BJ (cell line): ENCODE data around the gene ZNF268. TPM values are rescaled to one million over a fixed set of nuclear protein-coding genes. Genes with fewer than 3 reads are reported as not detected.
"Not testable (repeated sequence)": the region's sequence is repeated elsewhere in the genome, so short reads cannot be mapped to it uniquely, and the experiment has no call there.

Experiments used
- CTCF ChIA-PET: fragments of 350-600 bp; formaldehyde crosslinking; extraction: SDS; loops from one replicate; lab custom pipeline; 2021; ENCODE audit warnings: antibody characterized with exemption, inconsistent platforms; lab: Yijun Ruan, JAX
- POLR2A ChIA-PET: fragments of 300-600 bp; sonication (Branson Sonifier 250); formaldehyde crosslinking; extraction: SDS; loops from one replicate; lab custom pipeline; 2021; ENCODE audit warnings: antibody characterized with exemption; lab: Charles Lee
- DNase-seq: peaks from one replicate; pipeline ENCODE4 v3.0.0-alpha.2; 2011; ENCODE audit warnings: low read depth
- H3K27me3 ChIP-seq: 2 replicates; pipeline ENCODE4 v1.6.0; 2011; ENCODE audit warnings: low read length; ENCODE audit not compliant: control insufficient read depth, insufficient read depth
- H3K36me3 ChIP-seq: 2 replicates; pipeline ENCODE4 v1.5.1; 2011; ENCODE audit warnings: low read length; ENCODE audit not compliant: control insufficient read depth, insufficient read depth
- H3K4me3 ChIP-seq: 2 replicates; pipeline ENCODE4 v1.5.1; 2011; ENCODE audit warnings: low read depth, mild to moderate bottlenecking, control low read depth, low read length
- polyA plus RNA-seq: library from polyadenylated mRNA; depleted of rRNA; stranded (reverse); fragments of >200 nt; gene quantifications from 2 replicates; pipeline ENCODE4 v1.2.3, GENCODE V29; 2011; rRNA removed
- small RNA-seq: library from RNA; depleted of rRNA; stranded (forward); fragments of <200 nt; gene quantifications from one replicate; pipeline ENCODE3, GENCODE V24; 2012; ENCODE audit warnings: low replicate concordance, low read depth; ENCODE audit not compliant: insufficient read length
- TF ChIP-seq, protein P1 (sequence below): IDR thresholded peaks from 2 replicates; pipeline ENCODE4 v1.5.1; 2011; ENCODE audit warnings: low read depth, mild to moderate bottlenecking, control low read depth, inconsistent platforms, low read length, moderate library complexity; ENCODE audit not compliant: insufficient read depth

ZNF268 gene
- polyA plus RNA-seq, 1 experiment = 9.9 TPM

DNA sequence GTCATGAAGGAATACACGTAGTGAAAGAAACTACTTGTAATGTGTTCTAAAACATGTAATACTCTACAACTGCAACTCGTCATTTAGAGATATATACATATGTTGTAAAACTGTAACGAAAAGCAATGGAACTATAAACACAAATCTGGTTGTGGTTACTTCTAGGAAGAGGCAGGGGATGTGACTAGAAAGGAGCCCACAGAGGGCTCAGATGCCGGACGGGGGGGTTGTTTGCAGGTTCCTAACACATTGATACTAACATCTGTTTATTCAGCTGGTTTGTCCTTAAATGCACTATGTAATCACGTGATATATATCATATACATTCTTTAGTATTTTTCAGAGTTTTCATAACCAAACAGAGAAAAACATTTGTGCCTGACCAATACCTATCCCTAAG is 70.4 kb downstream of the ZNF268 start:
- TF ChIP-seq, protein P1, sequence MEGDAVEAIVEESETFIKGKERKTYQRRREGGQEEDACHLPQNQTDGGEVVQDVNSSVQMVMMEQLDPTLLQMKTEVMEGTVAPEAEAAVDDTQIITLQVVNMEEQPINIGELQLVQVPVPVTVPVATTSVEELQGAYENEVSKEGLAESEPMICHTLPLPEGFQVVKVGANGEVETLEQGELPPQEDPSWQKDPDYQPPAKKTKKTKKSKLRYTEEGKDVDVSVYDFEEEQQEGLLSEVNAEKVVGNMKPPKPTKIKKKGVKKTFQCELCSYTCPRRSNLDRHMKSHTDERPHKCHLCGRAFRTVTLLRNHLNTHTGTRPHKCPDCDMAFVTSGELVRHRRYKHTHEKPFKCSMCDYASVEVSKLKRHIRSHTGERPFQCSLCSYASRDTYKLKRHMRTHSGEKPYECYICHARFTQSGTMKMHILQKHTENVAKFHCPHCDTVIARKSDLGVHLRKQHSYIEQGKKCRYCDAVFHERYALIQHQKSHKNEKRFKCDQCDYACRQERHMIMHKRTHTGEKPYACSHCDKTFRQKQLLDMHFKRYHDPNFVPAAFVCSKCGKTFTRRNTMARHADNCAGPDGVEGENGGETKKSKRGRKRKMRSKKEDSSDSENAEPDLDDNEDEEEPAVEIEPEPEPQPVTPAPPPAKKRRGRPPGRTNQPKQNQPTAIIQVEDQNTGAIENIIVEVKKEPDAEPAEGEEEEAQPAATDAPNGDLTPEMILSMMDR = no peak
- H3K4me3 ChIP-seq = no peak overlapping the region
- DNase-seq = no peak
- POLR2A ChIA-PET = no interaction called here
- CTCF ChIA-PET = no interaction called here
- no peaks in the 10 kb centered on the region for H3K27me3 ChIP-seq
- H3K36me3 ChIP-seq = no peaks in the 10 kb centered on the region

DNA sequence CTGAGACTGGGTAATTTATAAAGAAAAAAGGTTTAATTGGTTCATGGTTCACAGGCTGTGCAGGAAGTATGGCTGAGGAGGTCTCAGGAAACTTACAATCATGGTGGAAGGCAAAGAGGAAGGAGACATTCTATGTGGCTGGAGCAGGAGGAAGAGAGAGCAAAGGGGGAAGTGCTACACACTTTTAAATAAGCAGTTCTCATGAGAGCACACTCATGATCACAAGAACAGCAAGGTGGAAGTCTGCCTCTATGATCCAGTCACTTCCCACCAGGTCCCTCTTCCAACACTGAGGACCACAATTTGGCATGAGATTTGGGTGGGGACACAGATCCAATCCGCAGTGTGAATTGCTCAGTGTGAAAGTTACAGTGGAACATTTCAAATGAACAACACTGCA is 74.5 kb downstream of the ZNF268 start:
- H3K4me3 ChIP-seq, H3K27me3 ChIP-seq, H3K36me3 ChIP-seq, POLR2A ChIA-PET, CTCF ChIA-PET, DNase-seq: not testable (repeated sequence)

GRCh38 chr12:133256321-133256720 is 75.0 kb downstream of the ZNF268 start:
- Histone ChIP-seq H3K36me3 (no peaks in the 10 kb centered on the region), H3K4me3 (no peak overlapping the region), H3K27me3 (no peaks in the 10 kb centered on the region)
- TF ChIP-seq, protein P1 = no peak
- CTCF ChIA-PET = no interaction called here
- no peak for DNase-seq
- POLR2A ChIA-PET = no interaction called here

DNA sequence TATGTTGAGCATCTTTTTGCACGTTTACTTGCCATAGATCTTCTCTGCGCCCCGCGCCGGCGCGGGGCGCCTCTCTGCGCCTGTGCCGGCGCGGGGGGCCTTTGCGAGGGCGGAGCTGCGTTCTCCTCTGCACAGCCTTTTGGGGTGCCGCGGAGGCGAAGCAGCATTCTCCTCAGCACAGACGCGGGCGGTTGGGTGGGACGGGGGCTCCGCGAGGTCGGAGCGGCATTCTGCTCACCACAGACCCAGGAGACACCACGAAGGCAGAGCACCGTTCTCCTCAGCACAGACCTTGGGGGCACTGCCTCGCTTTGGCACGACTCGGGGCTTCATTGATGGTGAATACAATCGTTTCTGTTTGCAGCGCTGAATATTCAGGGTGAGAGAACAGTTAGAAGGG is 82.9 kb downstream of the ZNF268 start:
- DNase-seq = no peak
- Histone ChIP-seq H3K4me3 (no peak overlapping the region), H3K27me3 (no peaks in the 10 kb centered on the region), H3K36me3 (no peaks in the 10 kb centered on the region)
- CTCF ChIA-PET = no interaction called here
- POLR2A ChIA-PET = no interaction called here
- TF ChIP-seq, protein P1 = no peak

Small RNAs within 50 kb of the gene (small RNA-seq; reads per million reads assigned to genes)
- gene RF00019 (not detected), gene RNU6-717P (not detected)

Other genes with a start within 250 kb of the ZNF268 start
- 4.7 and 8.7 TPM in 2 replicates for gene ZNF605, start 225.2 kb upstream of the ZNF268 start, polyA plus RNA-seq
- 3.9 and 4.6 TPM in 2 replicates for gene ZNF26, start 195.1 kb upstream of the ZNF268 start, polyA plus RNA-seq
- 9.7 and 16.2 TPM in 2 replicates for gene ZNF84, start 144.0 kb upstream of the ZNF268 start, polyA plus RNA-seq
- 11.8 and 14.6 TPM in 2 replicates for gene ZNF140, start 100.6 kb upstream of the ZNF268 start, polyA plus RNA-seq
- gene ZNF891, start 51.2 kb upstream of the ZNF268 start, polyA plus RNA-seq = 0.21 and 0.47 TPM in 2 replicates
- gene ZNF10, start 50.9 kb upstream of the ZNF268 start, polyA plus RNA-seq = 2.0 and 4.3 TPM in 2 replicates
- not detected in 2 replicates for gene ANHX, start 54.4 kb downstream of the ZNF268 start, polyA plus RNA-seq